HepG2 (cell line): ENCODE measurements around the gene DPT. TPM values are rescaled to one million over a fixed set of nuclear protein-coding genes. Genes with fewer than 3 reads are reported as not detected.

ENCODE experiments used
- ATAC-seq: fragments of 200-7000 bp; cut with Tn5 transposase; 3 replicates; pipeline ENCODE4 v1.9.1; 2020; ENCODE audit warnings: mild to moderate bottlenecking, moderate library complexity
- BruUV-seq: library from RNA; stranded (reverse); fragments of 400-500 nt; replicated peaks from 2 replicates; lab custom pipeline; 2021; lab: Mats Ljungman, UMichigan
- CTCF ChIA-PET: fragments of 300-600 bp; formaldehyde crosslinking; extraction: SDS; loops from one replicate; lab custom pipeline; 2021; ENCODE audit warnings: low total read pairs, inconsistent platforms, low intra/inter-chr PET ratio; lab: Yijun Ruan, JAX
- POLR2A ChIA-PET: fragments of 350-600 bp; sonication (Branson Sonifier 250); formaldehyde crosslinking; loops from one replicate; lab custom pipeline; 2020; ENCODE audit warnings: antibody characterized with exemption, inconsistent platforms; lab: Yijun Ruan, JAX
- DNase-seq: peaks from one replicate; pipeline ENCODE4 v3.0.0-alpha.2; 2015; ENCODE audit warnings: low spot score
- FAIRE-seq: peaks from 3 replicates; lab custom pipeline; 2011; peaks lifted over from hg19 to GRCh38; lab: Jason Lieb, UNC
- H2AFZ ChIP-seq: one replicate; pipeline ENCODE4 v1.6.1; 2011; ENCODE audit warnings: low read length, inconsistent platforms
- H3K27ac ChIP-seq: fragments of 300-600 bp; 3 replicates; pipeline ENCODE4 v1.8.0; 2011; ENCODE audit warnings: mixed run types, mild to moderate bottlenecking, mixed read lengths, low read length, inconsistent platforms; ENCODE audit not compliant: insufficient read depth; ENCODE audit errors: extremely low read length
- H3K27me3 ChIP-seq, 2 experiments: fragments of 200-600 bp in 1 of 2; 2 replicates in 1 of 2; 3 replicates in 1 of 2; pipeline versions ENCODE4 v1.6.0 to v1.8.0; 2011; ENCODE audit warnings: low read length in 2 of 2, mild to moderate bottlenecking in 2 of 2, moderate library complexity in 2 of 2, inconsistent platforms in 1 of 2; ENCODE audit not compliant: insufficient read depth in 2 of 2, control insufficient read depth in 1 of 2
- H3K36me3 ChIP-seq, 2 experiments: fragments of 200-600 bp in 1 of 2; replicated peaks in 1 of 2; 2 replicates in 1 of 2; 3 replicates in 1 of 2; pipeline versions ENCODE4 v1.5.1 to v1.8.0; 2011; ENCODE audit warnings: low read length in 2 of 2, inconsistent platforms in 1 of 2; ENCODE audit not compliant: insufficient read depth in 2 of 2, control insufficient read depth in 1 of 2
- H3K4me1 ChIP-seq: 2 replicates; pipeline ENCODE4 v1.5.1; 2012; ENCODE audit warnings: low read length, inconsistent platforms; ENCODE audit not compliant: insufficient read depth
- H3K4me2 ChIP-seq: 2 replicates; pipeline ENCODE4 v1.6.0; 2011; ENCODE audit warnings: low read depth, low read length, inconsistent platforms
- H3K4me3 ChIP-seq, 3 experiments: fragments of 200-600 bp in 1 of 3; sonication (generic), shearing (Covaris generic) in 1 of 3; replicated peaks in 1 of 3; 2 replicates each; pipeline ENCODE4 v1.5.1; 2011 to 2016; ENCODE audit warnings: low read length in 3 of 3, inconsistent platforms in 2 of 3, low read depth in 2 of 3, mild to moderate bottlenecking in 2 of 3, control low read depth in 1 of 3, mixed read lengths in 1 of 3; ENCODE audit not compliant: insufficient read depth in 1 of 3
- H3K79me2 ChIP-seq: one replicate; pipeline ENCODE4 v1.6.1; 2011; ENCODE audit warnings: low read length, inconsistent platforms; ENCODE audit not compliant: insufficient read depth
- H3K9ac ChIP-seq: 2 replicates; pipeline ENCODE4 v1.6.0; 2011; ENCODE audit warnings: mild to moderate bottlenecking, low read depth, low read length, inconsistent platforms; ENCODE audit not compliant: insufficient read depth
- H3K9me3 ChIP-seq: 2 replicates; pipeline ENCODE4 v1.5.1; 2012; ENCODE audit warnings: mild to moderate bottlenecking, low read length
- H4K20me1 ChIP-seq: 2 replicates; pipeline ENCODE4 v1.6.0; 2011; ENCODE audit warnings: inconsistent platforms, mild to moderate bottlenecking, low read length, moderate library complexity; ENCODE audit not compliant: insufficient read depth
- GLI4 ChIP-seq: sonication (generic); formaldehyde crosslinking; IDR thresholded peaks from 2 replicates; pipeline ENCODE4 v1.5.1; 2020; ENCODE audit warnings: missing genetic modification reagents, mild to moderate bottlenecking, moderate library complexity, borderline replicate concordance
- HNF4A ChIP-seq: sonication (generic); formaldehyde crosslinking; IDR thresholded peaks from 2 replicates; pipeline ENCODE4 v1.4.0; 2020; ENCODE audit warnings: missing genetic modification reagents
- JARID2 ChIP-seq: sonication (generic); formaldehyde crosslinking; IDR thresholded peaks from 2 replicates; pipeline ENCODE4 v1.8.1; 2023; ENCODE audit warnings: missing genetic modification reagents, inconsistent platforms; ENCODE audit not compliant: insufficient replicate concordance
- KDM2A ChIP-seq: sonication (generic); formaldehyde crosslinking; IDR thresholded peaks from 2 replicates; pipeline ENCODE4 v1.4.0; 2020; ENCODE audit warnings: low read depth, missing genetic modification reagents, borderline replicate concordance
- STAT5B ChIP-seq: sonication (generic); formaldehyde crosslinking; IDR thresholded peaks from 2 replicates; pipeline ENCODE4 v1.4.0; 2020; ENCODE audit warnings: missing genetic modification reagents
- ZNF451 ChIP-seq: sonication (generic); formaldehyde crosslinking; IDR thresholded peaks from 2 replicates; pipeline ENCODE4 v1.5.0; 2020; ENCODE audit warnings: mild to moderate bottlenecking, missing genetic modification reagents
- ZNF670 ChIP-seq: sonication (generic); formaldehyde crosslinking; IDR thresholded peaks from 2 replicates; pipeline ENCODE4 v1.8.0; 2022; ENCODE audit warnings: mild to moderate bottlenecking, missing genetic modification reagents, borderline replicate concordance
- ZNF709 ChIP-seq: sonication (generic); formaldehyde crosslinking; IDR thresholded peaks from 2 replicates; pipeline ENCODE4 v1.5.0; 2020; ENCODE audit warnings: mild to moderate bottlenecking, missing genetic modification reagents
- in situ Hi-C: cut with HindIII; loops from 2 replicates; pipeline ENCODE4 v1.10.0; 2017; ENCODE audit warnings: low pct_unique_long_range_greater_than_20kb; ENCODE audit not compliant: extremely low pct_ligation_motif_present
- intact Hi-C: fragments of 100-400 bp; cut with micrococcal nuclease; formaldehyde crosslinking; loops from one replicate; pipeline ENCODE4 v1.10.0; 2022; ENCODE audit not compliant: unreplicated experiment
- polyA plus RNA-seq, 8 experiments: library from polyadenylated mRNA; depleted of rRNA in 3 of 8; stranded (reverse) in 7 of 8; unstranded in 1 of 8; fragments of >200 nt; fragmentation: Illumina TruSeq in 4 of 8; extraction: Trizol in 4 of 8; gene quantifications; 2 replicates each; pipeline versions ENCODE4 v1.2.1 to v1.2.3, GENCODE V29; 2011 to 2016; ENCODE audit warnings: low read depth in 4 of 8, missing spikeins in 1 of 8, mixed read lengths in 1 of 8; ENCODE audit not compliant: insufficient read depth in 1 of 8
- total RNA-seq, 5 experiments: library from RNA; depleted of rRNA; stranded (reverse); fragments of >200 nt; fragmentation: Illumina TruSeq; extraction: Trizol; gene quantifications; 2 replicates each; pipeline ENCODE4 v1.2.3, GENCODE V29; 2016; ENCODE audit warnings: low read depth in 1 of 5
- TF ChIP-seq, protein P1 (sequence below): sonication (generic); formaldehyde crosslinking; IDR thresholded peaks from 2 replicates; pipeline ENCODE4 v1.9.0; 2021; ENCODE audit warnings: missing genetic modification reagents, mild to moderate bottlenecking, borderline replicate concordance
- TF ChIP-seq, protein P2 (sequence below): sonication (generic); formaldehyde crosslinking; IDR thresholded peaks from 2 replicates; pipeline ENCODE4 v1.9.0; 2021; ENCODE audit warnings: mild to moderate bottlenecking, missing genetic modification reagents

DPT gene
- total and polyA plus RNA-seq, 2 of the 13 experiments (the other 11 are each of a cell fraction or from before 2014, with no cell fraction given) = 0.04 TPM; not detected in 1

DNA sequence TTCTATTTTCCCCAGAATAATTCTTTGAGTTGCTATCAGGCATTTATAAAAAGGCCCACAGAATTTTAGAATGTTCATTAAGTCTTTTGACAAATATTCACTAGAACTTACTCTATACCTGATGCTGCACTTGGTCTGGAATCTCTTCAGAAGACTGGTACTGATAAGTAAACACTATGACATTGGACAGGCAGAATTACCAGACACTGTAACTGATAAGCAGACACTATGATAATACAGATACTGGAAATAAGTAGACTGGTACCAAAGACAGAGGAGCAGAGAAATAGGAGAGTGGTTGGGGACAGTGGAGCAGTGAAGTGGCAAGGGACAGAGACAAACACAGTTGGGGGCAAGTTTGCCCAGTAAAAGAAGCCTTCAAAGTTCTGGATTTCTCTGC, 8.2 kb downstream of the DPT start:
- ChIA-PET POLR2A (no interaction called here), CTCF (no interaction called here)
- no peaks in the 10 kb centered on the region for H3K79me2 ChIP-seq
- H3K27me3 ChIP-seq = peaks cover 0 to 29% of the 10 kb centered on the region in 2 experiments; a peak in 3 of 5 replicates
- no peak overlapping the region for H3K27ac ChIP-seq
- in situ Hi-C loops = loop anchor here (10.0 kb wide), 1 partner anchor 56 kb away; no protein-coding TSS in a partner anchor
- intact Hi-C loops = no loop called here
- H4K20me1 ChIP-seq = no peaks in the 10 kb centered on the region
- no peak overlapping the region for H2AFZ ChIP-seq
- ATAC-seq (no peak), DNase-seq (no peak), FAIRE-seq (no peak)
- H3K4me1 ChIP-seq = peaks cover 15% of the 10 kb centered on the region
- H3K9ac ChIP-seq = no peak overlapping the region
- H3K4me3 ChIP-seq = no peak overlapping the region
- no peaks in the 10 kb centered on the region for H3K36me3 ChIP-seq
- H3K9me3 ChIP-seq = no peaks in the 10 kb centered on the region
- BruUV-seq = no TSS peak
- TF ChIP-seq KDM2A (CRISPR knock-in tag) (no peak), ZNF709 (CRISPR knock-in tag) (no peak), STAT5B (CRISPR knock-in tag) (no peak), JARID2 (CRISPR knock-in tag) (no peak), ZNF451 (CRISPR knock-in tag) (no peak), GLI4 (CRISPR knock-in tag) (no peak), HNF4A (CRISPR knock-in tag) (no peak), ZNF670 (CRISPR knock-in tag) (no peak)
- TF ChIP-seq, protein P1, sequence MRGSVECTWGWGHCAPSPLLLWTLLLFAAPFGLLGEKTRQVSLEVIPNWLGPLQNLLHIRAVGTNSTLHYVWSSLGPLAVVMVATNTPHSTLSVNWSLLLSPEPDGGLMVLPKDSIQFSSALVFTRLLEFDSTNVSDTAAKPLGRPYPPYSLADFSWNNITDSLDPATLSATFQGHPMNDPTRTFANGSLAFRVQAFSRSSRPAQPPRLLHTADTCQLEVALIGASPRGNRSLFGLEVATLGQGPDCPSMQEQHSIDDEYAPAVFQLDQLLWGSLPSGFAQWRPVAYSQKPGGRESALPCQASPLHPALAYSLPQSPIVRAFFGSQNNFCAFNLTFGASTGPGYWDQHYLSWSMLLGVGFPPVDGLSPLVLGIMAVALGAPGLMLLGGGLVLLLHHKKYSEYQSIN (CRISPR knock-in tag) = no peak
- TF ChIP-seq, protein P2, sequence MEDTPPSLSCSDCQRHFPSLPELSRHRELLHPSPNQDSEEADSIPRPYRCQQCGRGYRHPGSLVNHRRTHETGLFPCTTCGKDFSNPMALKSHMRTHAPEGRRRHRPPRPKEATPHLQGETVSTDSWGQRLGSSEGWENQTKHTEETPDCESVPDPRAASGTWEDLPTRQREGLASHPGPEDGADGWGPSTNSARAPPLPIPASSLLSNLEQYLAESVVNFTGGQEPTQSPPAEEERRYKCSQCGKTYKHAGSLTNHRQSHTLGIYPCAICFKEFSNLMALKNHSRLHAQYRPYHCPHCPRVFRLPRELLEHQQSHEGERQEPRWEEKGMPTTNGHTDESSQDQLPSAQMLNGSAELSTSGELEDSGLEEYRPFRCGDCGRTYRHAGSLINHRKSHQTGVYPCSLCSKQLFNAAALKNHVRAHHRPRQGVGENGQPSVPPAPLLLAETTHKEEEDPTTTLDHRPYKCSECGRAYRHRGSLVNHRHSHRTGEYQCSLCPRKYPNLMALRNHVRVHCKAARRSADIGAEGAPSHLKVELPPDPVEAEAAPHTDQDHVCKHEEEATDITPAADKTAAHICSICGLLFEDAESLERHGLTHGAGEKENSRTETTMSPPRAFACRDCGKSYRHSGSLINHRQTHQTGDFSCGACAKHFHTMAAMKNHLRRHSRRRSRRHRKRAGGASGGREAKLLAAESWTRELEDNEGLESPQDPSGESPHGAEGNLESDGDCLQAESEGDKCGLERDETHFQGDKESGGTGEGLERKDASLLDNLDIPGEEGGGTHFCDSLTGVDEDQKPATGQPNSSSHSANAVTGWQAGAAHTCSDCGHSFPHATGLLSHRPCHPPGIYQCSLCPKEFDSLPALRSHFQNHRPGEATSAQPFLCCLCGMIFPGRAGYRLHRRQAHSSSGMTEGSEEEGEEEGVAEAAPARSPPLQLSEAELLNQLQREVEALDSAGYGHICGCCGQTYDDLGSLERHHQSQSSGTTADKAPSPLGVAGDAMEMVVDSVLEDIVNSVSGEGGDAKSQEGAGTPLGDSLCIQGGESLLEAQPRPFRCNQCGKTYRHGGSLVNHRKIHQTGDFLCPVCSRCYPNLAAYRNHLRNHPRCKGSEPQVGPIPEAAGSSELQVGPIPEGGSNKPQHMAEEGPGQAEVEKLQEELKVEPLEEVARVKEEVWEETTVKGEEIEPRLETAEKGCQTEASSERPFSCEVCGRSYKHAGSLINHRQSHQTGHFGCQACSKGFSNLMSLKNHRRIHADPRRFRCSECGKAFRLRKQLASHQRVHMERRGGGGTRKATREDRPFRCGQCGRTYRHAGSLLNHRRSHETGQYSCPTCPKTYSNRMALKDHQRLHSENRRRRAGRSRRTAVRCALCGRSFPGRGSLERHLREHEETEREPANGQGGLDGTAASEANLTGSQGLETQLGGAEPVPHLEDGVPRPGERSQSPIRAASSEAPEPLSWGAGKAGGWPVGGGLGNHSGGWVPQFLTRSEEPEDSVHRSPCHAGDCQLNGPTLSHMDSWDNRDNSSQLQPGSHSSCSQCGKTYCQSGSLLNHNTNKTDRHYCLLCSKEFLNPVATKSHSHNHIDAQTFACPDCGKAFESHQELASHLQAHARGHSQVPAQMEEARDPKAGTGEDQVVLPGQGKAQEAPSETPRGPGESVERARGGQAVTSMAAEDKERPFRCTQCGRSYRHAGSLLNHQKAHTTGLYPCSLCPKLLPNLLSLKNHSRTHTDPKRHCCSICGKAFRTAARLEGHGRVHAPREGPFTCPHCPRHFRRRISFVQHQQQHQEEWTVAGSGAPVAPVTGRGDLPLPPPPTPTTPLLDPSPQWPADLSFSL = no peak
- H3K4me2 ChIP-seq = no peak overlapping the region
